ENCODE data around the gene FAM162A.
"Not testable (repeated sequence)": the region's sequence is repeated elsewhere in the genome, so short reads cannot be mapped to it uniquely, and the experiment has no call there.

DNA sequence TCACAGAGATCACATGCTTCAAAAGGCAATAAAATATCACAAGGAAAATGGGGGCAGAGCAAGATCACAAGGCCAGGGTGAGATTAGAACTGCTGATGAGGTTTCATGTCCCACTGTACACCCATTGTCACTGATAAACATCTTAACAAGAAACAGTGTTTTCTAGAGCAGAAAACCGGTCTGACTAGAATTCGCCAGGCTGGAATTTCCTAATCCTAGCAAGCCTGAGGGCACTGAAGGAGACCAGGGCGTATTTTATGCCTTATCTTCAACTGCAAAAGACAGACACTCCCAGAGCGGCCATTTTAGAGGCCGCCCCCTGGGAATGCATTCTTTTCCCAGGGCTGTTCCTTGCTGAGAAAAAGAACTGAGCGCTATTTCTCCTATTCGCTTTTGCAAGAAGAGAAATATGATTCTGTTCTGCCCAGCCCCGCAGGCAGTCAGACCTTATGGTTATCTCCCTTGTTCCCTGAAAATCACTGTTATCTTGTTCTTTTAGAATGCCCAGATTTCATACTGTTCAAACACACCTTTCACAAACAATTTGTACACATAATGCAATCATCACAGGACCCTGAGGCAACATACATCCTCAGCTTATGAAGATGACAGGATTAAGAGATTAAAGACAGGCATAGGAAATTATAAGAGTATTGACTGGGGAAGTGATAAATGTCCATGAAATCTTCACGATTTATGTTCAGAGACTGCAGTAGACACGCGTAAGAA, 59.9 kb downstream of the FAM162A start:
- not testable (repeated sequence) for TF ChIP-seq POLR2A (IDR thresholded peaks at IDR 0.05; ENCODE audit: low read length); GATA1 (IDR thresholded peaks at IDR 0.05; ENCODE audit: low read depth, low read length)

Measured in erythroblast (primary cell).